GM18499 (cell line): Measurements from ENCODE around the gene SLC35D1.
"Not testable (repeated sequence)": the region's sequence is repeated elsewhere in the genome, so short reads cannot be mapped to it uniquely, and the experiment has no call there.

ENCODE experiments used
- ATAC-seq: cut with Tn5 transposase; IDR thresholded peaks from one replicate; pipeline ENCODE4 v1.9.1; 2021; ENCODE audit warnings: moderate number of reproducible peaks; ENCODE audit not compliant: insufficient read depth, unreplicated experiment

Gene SLC35D1

GRCh38 chr1:67053785-67054772 lies at the start of gene SLC35D1:
TSS of gene SLC35D1 (minus strand) at chr1:67054148. CDS start at chr1:67054013, 135 bp downstream.
- peak; percentile 38 for ATAC-seq

- no peak for ATAC-seq
Measured at GRCh38 chr1:67103548-67103947, 49.6 kb upstream of the SLC35D1 start.

- ATAC-seq, result no peak
Measured at GRCh38 chr1:67100833-67101232, 46.9 kb upstream of the SLC35D1 start.

GRCh38 chr1:67097305-67097704 lies 43.4 kb upstream of the SLC35D1 start:
- ATAC-seq, result no peak

GRCh38 chr1:67094191-67094590 lies 40.2 kb upstream of the SLC35D1 start:
- no peak for ATAC-seq

- no peak for ATAC-seq
Measured at GRCh38 chr1:67089685-67090208, 35.8 kb upstream of the SLC35D1 start.

- ATAC-seq, result no peak
Measured at GRCh38 chr1:67088440-67088839, 34.5 kb upstream of the SLC35D1 start.

GRCh38 chr1:67085326-67085725 lies 31.4 kb upstream of the SLC35D1 start:
- no peak for ATAC-seq

GRCh38 chr1:67084765-67085318 lies 30.9 kb upstream of the SLC35D1 start:
- ATAC-seq, result no peak

GRCh38 chr1:67078291-67078690 lies 24.3 kb upstream of the SLC35D1 start:
- no peak for ATAC-seq

- ATAC-seq, result no peak
Measured at GRCh38 chr1:67077593-67077992, 23.6 kb upstream of the SLC35D1 start.

GRCh38 chr1:67072749-67073148 lies 18.8 kb upstream of the SLC35D1 start:
- ATAC-seq, result no peak

GRCh38 chr1:67067655-67068054 lies 13.7 kb upstream of the SLC35D1 start:
- not testable (repeated sequence) for ATAC-seq

GRCh38 chr1:67062412-67062811 lies 8.5 kb upstream of the SLC35D1 start:
- ATAC-seq, result no peak

GRCh38 chr1:67061266-67061665 lies 7.3 kb upstream of the SLC35D1 start:
- ATAC-seq, result no peak

- no peak for ATAC-seq
Measured at GRCh38 chr1:67060811-67061218, 6.9 kb upstream of the SLC35D1 start.

- ATAC-seq, result no peak
Measured at GRCh38 chr1:67059346-67059745, 5.4 kb upstream of the SLC35D1 start.

GRCh38 chr1:67058761-67059160 lies 4.8 kb upstream of the SLC35D1 start:
- no peak for ATAC-seq

- no peak for ATAC-seq
Measured at GRCh38 chr1:67058242-67058641, 4.3 kb upstream of the SLC35D1 start.

- peak; percentile 18 for ATAC-seq
Measured at GRCh38 chr1:67053535-67053784, 488 bp downstream of the SLC35D1 start.

- peak; percentile 15 for ATAC-seq
Measured at GRCh38 chr1:67052741-67053534, 1.0 kb downstream of the SLC35D1 start.
